Gastrocnemius medialis (tissue), 4 donors: ENCODE data around the gene RB1.

ENCODE experiments used
- CTCF ChIP-seq, 5 experiments: fragments of 450-650 bp in 3 of 5; fragments of 200-600 bp in 2 of 5; sonication (generic) in 2 of 5; IDR thresholded peaks in 4 of 5; conservative IDR thresholded peaks in 1 of 5; 1 replicate in 4 of 5; 2 replicates in 1 of 5; pipeline ENCODE4 v1.5.1; 2016 to 2019; ENCODE audit warnings: antibody characterized with exemption in 5 of 5, mild to moderate bottlenecking in 3 of 5, moderate library complexity in 3 of 5
- POLR2A ChIP-seq, 2 donors: fragments of 450-650 bp; IDR thresholded peaks; one replicate each; pipeline ENCODE4 v1.6.1; 2017; ENCODE audit warnings: antibody characterized with exemption in 2 of 2, mild to moderate bottlenecking in 2 of 2, moderate library complexity in 2 of 2

- no peak for TF ChIP-seq CTCF (IDR thresholded peaks at IDR 0.05 in 4 of 5, conservative IDR thresholded peaks at IDR 0.05 in 1 of 5)
- TF ChIP-seq POLR2A (IDR thresholded peaks at IDR 0.05) = no peak
Measured at GRCh38 chr13:48404952-48405351, 101.4 kb downstream of the RB1 start.
